Smooth muscle cell of the brain vasculature (primary cell): Measurements from ENCODE around the gene MSX1.

ENCODE experiments used
- DNase-seq: peaks from one replicate; pipeline ENCODE4 v3.0.0-alpha.2; 2012; ENCODE audit warnings: low read depth, low spot score

The MSX1 gene

DNA sequence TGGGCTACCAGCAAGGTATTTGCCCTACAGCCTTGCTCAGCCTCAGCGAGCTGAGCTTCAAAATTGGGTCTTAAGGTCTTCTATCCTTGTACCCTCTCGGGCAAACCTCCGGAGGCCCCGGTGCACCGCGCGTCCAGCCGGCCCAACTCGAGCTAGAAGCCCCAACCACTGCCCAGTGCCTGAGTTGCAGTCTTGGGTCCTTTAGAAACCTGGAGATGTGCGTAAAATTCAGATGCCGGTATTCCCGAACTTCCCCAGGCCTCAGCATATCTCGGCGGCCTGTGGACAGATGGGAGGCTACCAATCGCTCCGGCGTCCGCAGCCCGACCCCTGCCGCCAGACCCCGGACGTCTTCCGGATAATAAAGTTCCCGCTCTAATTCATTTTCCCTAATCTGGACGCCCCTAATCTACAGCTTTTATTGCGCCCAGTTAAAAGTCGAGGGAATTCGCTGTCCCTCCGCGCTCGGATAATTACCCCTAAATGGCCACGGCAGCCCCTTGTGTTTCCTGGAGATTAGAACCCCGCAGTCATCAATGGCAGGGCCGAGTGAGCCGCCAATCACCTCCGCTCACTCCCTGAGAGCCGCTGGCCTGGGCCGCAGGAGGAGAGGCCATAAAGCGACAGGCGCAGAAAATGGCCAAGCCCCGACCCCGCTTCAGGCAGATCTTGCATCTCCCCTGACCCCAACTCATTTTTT, 1.5 kb upstream of the MSX1 start:
- no peak for DNase-seq

DNA sequence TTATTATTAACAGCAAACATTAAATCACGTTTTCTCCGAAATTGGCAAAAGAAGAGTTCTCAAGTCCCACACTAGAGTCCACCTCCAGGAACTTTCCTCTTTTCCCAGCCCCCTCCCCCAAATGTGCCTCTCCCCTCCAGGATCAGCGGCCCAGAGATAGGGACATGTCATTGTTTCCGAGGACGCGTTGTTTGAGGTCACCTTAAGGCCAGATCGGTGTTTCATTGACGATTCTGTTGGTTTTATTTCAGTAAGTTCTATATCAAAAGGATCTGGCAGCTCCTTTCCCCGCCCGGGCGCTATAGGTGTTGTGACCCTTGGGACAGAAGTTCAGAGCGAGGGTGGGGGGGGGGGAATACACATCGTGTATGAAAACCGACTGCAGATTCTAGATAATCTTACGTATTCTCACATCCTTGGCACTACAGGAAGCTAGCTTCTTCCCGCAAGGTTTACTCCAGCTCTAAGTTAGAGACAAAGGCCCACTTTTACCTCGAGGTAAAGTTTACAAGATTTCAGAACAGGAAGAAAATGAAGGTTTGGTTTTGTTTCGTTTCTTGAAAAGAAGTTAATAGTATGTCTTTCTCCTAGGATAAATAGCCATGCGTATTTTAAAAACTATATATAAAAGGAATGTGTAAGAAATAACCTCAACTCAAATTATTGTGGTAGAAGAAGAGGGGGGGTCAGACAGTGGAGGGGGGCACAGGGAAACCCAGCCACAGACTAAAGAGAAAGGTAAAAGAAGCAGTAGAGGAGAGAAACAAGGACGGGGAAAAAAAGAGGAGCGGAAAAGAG, 739 bp upstream of the MSX1 start:
- no peak for DNase-seq

DNA sequence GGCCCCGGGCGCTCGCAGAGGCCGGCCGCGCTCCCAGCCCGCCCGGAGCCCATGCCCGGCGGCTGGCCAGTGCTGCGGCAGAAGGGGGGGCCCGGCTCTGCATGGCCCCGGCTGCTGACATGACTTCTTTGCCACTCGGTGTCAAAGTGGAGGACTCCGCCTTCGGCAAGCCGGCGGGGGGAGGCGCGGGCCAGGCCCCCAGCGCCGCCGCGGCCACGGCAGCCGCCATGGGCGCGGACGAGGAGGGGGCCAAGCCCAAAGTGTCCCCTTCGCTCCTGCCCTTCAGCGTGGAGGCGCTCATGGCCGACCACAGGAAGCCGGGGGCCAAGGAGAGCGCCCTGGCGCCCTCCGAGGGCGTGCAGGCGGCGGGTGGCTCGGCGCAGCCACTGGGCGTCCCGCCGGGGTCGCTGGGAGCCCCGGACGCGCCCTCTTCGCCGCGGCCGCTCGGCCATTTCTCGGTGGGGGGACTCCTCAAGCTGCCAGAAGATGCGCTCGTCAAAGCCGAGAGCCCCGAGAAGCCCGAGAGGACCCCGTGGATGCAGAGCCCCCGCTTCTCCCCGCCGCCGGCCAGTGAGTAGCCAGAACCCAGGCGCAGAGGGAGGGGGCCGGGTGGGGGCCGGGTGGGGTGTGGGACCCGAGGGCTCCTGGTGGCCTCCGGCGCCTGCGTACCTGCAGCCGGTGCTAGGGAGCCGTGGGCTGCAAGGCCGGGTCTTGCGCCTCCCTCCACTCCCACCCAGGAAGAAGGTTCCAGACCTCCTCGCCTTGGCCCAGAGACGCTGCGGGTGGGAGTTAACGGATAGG, 534 bp downstream of the MSX1 start:
- DNase-seq = no peak

DNA sequence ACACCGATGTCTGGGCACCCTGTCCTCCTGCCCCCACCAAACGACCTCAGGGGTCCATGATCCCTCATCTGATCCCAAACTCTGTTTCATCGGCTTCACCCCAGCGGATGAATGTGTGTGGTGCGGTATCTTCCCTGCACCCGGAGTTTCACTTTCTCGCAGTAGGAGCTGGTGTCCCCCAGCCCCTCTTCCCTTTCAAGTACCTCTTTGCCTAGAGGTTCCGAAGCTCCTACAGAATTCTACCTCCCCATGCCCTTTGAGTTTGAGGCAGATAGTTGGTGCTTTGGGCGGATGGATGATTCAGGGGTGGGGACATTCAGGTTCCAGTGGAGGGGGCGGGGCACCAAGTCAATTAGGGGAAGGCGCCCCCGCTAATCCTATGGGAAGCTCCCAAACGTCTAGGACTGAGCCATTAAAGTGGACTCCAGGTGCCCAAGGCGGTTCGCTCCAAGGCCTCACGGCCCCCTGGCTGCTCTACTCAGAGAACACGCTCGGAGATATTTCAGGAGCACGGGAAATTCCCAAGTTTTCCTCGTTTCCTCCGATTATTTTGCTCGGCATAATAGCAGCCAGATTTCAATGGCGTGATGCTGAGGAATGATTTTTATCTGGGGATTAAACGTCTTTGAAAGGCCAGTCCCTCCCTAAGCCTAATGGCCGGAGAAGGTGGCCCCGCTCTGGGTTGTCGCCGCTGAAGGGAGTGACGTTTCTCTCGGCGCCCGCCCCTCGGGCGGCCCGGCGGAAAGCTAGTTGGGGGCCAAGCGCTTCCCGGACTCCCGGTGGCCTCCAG, 1.3 kb downstream of the MSX1 start:
- no peak for DNase-seq

DNA sequence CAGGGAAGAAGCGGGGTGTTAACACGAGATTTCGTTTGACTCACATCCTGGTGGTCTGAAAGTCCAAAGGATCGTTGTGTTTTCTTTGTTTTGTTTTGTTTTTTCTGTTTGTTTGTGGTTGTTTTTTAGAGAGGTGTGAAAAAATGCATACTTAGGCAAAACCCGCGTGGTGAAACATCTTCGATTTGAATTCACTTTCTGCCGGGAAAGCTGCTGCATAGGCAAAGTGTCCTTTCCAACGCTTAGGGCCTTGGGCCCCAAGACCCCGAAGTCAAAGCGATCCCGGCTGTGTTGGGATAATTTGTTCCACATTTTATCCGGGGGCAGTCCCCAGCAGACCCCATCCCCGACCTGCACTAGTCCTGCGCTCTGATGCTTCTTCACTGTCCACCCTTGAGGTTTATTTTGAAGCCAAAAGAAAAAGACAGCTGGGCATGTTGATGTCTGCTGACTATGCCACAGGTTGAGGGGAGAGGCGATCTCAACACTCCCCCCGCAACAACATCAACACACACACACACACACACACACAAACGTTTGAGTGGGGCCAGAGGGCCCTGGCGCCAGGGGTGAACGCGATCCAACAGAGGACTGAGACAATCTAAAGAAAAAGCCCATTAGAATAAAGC, 2.0 kb downstream of the MSX1 start:
- DNase-seq = no peak

DNA sequence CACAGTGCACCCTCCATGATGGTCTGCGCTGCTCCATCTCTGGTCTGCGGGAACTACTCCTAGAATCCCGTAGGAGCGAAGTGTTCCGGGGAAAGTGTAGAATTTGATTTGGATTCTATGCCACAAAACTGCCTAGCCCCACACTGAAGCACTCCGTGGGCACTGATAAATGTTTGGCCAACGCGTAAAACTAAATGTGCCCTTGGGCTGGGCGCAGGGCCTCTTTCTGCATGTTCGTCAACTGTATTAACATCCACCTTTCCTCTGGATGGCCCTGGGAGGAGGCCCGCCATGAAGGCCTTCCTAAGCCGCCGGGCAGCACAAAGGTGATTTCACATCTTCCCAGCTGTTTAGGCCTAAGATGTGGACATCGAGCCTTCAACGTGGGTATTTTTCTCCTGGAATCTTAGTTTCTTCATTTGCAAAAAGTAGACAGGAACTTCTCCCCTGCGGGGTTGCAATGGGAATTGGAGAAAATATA, 2.6 kb downstream of the MSX1 start:
- DNase-seq = no peak

DNA sequence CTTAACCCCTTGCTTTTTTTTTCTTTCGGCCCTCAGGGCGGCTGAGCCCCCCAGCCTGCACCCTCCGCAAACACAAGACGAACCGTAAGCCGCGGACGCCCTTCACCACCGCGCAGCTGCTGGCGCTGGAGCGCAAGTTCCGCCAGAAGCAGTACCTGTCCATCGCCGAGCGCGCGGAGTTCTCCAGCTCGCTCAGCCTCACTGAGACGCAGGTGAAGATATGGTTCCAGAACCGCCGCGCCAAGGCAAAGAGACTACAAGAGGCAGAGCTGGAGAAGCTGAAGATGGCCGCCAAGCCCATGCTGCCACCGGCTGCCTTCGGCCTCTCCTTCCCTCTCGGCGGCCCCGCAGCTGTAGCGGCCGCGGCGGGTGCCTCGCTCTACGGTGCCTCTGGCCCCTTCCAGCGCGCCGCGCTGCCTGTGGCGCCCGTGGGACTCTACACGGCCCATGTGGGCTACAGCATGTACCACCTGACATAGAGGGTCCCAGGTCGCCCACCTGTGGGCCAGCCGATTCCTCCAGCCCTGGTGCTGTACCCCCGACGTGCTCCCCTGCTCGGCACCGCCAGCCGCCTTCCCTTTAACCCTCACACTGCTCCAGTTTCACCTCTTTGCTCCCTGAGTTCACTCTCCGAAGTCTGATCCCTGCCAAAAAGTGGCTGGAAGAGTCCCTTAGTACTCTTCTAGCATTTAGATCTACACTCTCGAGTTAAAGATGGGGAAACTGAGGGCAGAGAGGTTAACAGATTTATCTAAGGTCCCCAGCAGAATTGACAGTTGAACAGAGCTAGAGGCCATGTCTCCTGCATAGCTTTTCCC, 3.4 kb downstream of the MSX1 start:
- DNase-seq = no peak

DNA sequence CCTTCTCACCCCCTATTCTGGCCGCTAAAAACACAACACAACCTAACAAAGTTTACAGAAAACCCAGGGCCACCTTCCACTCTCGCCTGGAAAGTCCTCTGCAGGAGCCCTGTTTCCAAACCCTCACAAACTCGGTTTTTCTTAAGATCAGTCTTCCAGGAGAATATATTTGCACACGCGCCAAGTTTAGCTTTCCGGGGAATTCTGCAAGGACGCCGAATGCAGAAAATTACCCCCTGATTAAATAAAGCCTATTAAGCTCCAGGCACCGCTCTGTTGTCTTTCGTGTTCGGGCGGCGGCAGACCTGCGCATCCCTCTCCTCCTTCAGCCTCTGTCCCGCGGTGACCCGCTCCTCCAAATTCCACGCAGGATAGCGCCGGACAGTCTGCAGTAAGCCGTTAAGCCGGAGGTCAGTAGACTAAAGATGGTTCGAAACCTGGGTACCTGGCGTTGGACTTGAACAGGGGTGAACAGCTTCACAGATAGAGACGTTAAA, 5.0 kb downstream of the MSX1 start:
- DNase-seq = no peak

DNA sequence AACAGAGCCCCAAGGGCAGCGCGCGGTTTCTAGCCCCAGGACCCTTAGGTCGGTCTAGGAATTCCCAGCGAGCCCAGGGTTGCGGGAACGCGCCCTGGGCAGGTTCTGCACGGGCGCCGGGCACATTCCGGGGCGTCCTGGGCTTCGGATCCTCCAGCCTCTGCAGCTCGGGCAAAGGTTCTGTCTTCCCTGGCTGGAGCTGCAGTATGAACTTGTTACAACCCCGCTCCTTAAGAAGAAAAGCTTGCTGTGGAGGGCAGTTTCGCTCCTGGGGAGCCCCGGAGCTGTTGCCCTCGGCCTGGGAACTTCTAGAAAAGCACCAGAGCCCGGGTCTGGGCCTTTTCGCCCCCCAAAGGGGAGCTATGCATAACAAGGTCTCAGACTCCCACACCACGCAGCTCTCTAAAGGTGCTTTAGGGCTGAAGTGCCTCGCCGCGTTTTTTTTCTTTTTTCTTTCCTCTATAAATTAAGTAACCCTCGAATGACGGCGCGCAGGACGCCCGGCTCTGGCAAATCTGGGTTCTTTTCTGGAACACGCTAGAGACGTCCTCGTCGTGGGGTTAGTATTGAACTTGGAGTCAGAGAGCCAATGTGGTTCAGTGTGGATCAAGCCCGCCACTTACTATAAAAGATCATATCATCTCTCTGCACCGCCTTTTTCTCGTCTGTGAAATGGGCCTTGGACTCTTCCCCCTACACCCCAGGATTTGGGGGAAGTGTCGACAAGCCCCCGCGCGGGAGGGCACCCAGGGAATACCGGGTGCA, 5.7 kb downstream of the MSX1 start:
- no peak for DNase-seq

DNA sequence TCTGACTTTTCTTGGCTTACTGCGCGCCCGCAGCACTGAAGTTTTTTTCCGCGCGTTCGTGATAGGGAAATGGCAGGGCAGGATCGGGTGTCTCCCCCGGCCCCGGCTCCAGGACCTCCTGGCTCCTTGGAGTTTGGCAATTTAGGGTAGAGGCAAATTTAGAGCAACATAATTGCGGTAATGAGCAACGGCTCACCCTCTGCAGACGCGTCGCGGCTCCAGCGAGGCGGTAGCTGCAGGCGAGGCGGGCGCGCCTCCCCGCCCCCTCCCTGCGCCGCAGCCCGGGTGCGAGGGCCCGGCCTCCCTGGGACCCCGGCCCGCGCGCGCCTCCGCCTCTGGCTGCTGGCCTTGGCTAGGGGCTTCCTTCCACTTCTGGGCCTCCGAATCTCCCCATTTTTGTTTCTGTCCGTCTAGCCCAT, 6.2 kb downstream of the MSX1 start:
- no peak for DNase-seq

DNA sequence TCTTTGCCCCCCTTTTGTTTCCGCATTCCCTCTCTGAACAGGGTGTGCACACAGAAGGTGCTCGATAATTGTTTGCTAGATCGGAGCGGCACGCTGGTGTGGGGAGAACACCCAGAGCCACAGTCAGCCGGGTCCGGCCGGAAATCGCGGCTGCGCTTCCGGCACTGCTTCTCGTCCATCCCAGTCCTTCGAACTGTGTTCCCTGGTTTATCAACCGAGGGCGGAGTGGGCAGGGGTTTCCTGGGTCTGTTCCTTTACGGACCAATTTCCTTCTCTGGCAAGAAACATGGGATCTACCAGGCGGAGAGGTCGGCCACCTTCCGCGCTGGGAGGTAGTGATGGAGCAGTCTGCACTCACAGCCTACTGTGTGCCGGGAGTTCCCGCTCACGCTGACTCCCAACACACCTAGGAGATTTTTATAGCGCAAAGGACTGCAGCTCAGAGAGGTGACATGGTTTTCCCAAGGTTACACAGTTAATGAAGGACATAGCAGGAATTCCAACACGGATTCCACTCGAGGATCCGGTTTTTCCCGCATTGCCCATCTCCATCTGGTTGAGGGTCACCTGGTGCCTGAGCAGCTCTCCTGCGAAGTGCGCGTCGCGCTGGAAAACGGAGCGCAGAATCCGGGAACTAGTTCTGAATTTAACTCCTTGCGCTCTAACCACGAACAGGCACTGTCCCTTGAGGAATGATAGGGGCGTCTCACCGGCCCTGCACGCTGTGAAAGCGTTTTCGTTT, 6.8 kb downstream of the MSX1 start:
- DNase-seq = no peak

DNA sequence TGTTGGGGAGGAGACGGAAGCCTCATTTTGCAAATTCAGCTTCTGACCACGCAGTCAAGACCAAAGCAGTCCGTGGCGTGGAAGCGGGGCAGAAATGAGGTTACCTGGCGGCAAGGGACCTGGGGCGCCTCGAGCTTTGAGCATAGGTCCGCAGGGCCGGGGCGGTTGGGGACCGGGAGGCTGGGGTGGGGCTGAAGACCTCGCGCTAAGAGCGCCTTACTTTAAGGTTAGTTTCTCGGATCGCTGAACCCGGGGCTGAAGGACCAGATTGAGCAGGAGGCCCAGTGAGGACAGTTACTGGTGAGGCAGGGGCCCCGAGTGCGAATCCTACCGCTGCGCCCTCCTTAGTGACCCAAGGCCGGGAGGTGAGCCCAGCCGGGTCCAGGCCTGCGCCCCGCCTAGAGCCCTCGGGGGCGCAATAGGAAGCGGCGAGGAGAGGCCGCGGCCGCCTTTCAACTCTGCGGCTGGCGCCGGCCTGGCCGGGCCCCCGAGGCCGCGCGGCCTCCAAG, 7.5 kb downstream of the MSX1 start:
- DNase-seq = no peak

DNA sequence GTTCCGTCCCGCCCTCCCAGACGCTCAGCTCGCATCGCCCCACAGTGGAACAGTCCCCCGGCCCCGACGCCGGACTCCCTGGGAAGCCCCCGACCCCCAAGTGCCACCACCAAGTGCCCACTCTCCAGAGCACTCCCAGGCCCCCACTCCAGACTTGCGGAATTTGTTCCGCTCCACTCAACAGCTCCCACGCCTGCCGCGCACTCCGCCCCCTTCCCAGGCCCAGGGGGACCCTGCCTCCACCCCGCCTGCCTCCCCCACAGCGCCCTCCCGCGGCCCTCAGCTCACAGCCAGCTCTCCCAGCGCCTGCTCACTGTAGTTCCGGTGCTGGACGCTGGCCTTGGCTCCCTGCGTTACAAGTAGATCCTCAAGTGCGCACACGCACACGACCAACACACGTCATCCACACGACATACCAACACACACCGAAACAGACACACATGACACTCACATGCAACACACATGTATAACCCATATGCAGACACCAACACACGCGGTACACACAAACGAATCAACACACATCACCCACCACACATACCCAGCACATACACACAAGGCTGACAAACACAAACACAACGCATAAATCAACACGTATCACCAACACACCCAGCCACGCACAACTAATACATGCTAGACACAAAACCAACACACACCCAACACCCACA, 8.0 kb downstream of the MSX1 start:
- DNase-seq = no peak

DNA sequence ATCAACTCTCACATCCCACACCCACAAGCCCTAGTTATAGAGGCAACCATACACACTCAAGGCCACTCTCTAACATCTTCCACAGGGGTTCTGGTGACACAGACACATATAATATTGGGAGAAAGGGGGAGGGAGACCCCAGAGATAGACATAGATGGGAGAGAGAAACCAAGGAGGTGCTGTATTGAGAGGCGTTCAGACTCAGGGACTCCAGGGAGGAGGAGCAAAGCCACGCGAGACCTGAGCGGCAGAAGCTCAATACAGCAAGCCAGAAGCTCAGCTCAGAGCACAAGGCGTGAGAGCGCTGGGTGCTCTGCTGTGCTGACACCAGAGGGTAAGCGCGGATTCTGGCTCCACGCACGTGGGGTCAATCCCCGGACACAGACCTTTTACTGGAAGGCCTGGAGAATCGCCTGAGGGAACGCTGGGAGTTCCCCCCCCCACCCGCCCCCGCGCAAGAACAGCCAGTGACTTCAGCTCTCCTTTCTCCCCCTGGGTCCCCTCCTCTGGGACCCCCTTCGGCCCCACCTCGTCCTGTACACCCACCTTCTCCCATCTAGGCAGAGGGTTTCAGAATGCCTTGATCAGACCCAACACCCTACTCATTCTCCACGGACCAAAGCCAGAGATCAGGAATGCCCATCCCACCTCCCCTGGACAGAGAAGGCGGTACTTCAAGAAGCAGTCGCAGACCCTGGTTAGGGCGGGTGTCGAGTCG, 8.7 kb downstream of the MSX1 start:
- no peak for DNase-seq

DNA sequence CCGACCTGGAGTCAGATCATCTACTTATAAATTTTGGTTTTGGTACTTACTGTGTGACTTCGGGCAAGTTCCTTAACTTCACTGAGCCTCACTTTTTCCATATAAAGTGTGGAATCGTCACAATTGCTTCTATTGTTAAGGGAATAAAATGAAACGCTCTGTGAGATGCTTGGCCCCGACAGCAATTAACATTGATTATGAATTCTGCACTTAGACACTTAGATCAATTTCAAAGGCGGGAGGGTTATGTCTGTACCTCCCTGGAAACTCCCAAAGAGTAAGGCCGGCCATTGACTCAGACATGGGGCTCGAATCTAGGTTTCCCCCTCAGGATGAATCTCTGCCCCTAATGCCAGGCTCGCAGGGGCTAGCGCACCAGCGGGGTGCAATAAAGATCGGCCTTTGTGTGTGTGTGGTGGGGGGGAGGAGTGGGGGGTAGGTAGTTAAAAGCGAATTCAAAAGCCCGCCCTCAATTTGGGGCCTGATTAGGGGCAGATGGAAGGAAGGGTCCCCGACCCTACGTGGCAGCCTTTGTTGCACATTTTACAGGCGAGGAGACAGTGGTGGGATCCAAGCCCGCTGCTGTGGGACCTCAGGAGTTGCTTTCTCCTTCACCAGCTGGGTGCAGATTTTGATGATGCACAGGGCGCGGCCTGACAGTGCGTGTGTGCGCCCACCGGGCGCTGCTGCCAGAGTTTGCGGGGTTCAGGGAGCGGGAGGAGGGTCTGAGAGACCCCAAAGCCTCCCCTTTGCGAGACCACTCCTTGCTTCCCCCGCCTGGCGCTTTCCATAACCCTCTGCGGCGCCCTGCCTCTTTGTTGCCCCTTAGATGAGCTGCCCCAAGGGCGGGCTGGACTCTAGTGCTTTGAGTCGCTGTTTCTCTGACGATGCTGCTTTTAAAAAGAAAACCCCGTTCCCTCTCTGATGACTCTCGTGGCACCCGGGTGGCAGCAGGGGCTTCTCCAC, 9.6 kb downstream of the MSX1 start:
- DNase-seq = no peak
